GM18526 (cell line): ENCODE results near the gene NOL4L.

ENCODE experiments used
- POLR2A ChIP-seq: IDR thresholded peaks from 3 replicates; pipeline ENCODE4 v1.6.1; 2011; ENCODE audit not compliant: insufficient read length; ENCODE audit errors: extremely low read depth

NOL4L gene

GRCh38 chr20:32565735-32566032 lies 19.4 kb downstream of the NOL4L start:
- no peak for TF ChIP-seq POLR2A

- TF ChIP-seq POLR2A: no peak
Observed at GRCh38 chr20:32564921-32565734, 20.0 kb downstream of the NOL4L start.

- TF ChIP-seq POLR2A: no peak
Observed at GRCh38 chr20:32564440-32564839, 20.7 kb downstream of the NOL4L start.

- no peak for TF ChIP-seq POLR2A
Observed at GRCh38 chr20:32563311-32564272, 21.5 kb downstream of the NOL4L start.

GRCh38 chr20:32562495-32562911 lies 22.6 kb downstream of the NOL4L start:
- TF ChIP-seq POLR2A: no peak

- TF ChIP-seq POLR2A: no peak
Observed at GRCh38 chr20:32560989-32561830, 23.9 kb downstream of the NOL4L start.

GRCh38 chr20:32560482-32560988 lies 24.6 kb downstream of the NOL4L start:
- no peak for TF ChIP-seq POLR2A

- no peak for TF ChIP-seq POLR2A
Observed at GRCh38 chr20:32559753-32560380, 25.3 kb downstream of the NOL4L start.

- no peak for TF ChIP-seq POLR2A
Observed at GRCh38 chr20:32559205-32559752, 25.9 kb downstream of the NOL4L start.

GRCh38 chr20:32558526-32558925 lies 26.6 kb downstream of the NOL4L start:
- TF ChIP-seq POLR2A: no peak

GRCh38 chr20:32557319-32557718 lies 27.8 kb downstream of the NOL4L start:
- no peak for TF ChIP-seq POLR2A

GRCh38 chr20:32556312-32557184 lies 28.6 kb downstream of the NOL4L start:
- no peak for TF ChIP-seq POLR2A

- TF ChIP-seq POLR2A: no peak
Observed at GRCh38 chr20:32555584-32555983, 29.5 kb downstream of the NOL4L start.
